Bronchus fibroblast of lung (primary cell): ENCODE measurements around the gene ADAM10. TPM values are rescaled to one million over a fixed set of nuclear protein-coding genes. Genes with fewer than 3 reads are reported as not detected.

Experiments
- total RNA-seq: library from RNA; depleted of rRNA; stranded (reverse); fragments of >200 nt; gene quantifications from 2 replicates; pipeline ENCODE4 v1.2.3, GENCODE V29; 2015

The ADAM10 gene
- total RNA-seq, result 54.9 and 60.0 TPM in 2 replicates

GRCh38 chr15:58749532-58750337 lies at the start of gene ADAM10:
ADAM10 (minus strand) TSS chr15:58749707; CDS start chr15:58749534, 173 bp downstream.

DNA sequence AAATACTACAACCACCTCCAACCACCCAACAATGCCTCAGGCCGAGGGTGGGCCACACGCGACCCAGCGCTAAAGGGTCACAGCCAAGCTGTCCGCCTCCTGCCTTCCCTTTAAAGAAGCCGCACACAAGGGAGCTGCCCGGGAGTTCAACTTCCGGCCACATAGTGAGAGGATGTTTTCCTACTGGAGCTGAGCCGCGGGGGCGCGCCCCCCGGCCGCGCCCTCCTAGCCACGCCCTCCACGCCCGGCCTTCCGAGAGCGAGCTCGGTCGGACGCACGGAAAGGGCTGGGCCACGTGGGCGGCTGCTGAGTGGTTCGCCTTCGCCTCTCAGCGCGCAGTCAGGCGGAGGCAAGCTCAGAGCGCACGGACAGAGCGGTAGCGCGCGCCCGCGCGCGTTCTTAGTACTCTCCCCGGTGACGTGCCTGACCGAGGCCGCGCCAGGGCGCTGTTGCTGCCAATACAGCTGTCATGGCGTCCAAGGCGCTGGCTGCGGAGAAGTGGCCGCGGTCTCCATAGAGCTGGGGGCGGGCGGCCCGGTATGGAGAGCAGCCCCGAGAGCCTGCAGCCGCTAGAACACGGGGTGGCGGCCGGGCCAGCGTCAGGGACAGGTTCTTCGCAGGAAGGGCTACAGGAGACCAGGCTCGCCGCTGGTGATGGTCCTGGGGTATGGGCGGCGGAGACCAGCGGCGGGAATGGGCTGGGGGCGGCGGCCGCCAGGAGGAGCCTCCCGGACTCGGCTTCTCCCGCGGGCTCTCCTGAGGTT lies 21.5 kb upstream of the ADAM10 start, which contains the start of gene MINDY2:
TSS of gene MINDY2 (plus strand) at position 446 of the 764 bp plus-strand sequence. CDS start at position 540, 94 bp downstream.

Other genes with a start within 250 kb of the ADAM10 start
- gene MINDY2, start 21.6 kb upstream of the ADAM10 start, total RNA-seq, result 7.1 and 8.2 TPM in 2 replicates
- 34.9 and 36.7 TPM in 2 replicates for gene SLTM, start 184.0 kb upstream of the ADAM10 start, total RNA-seq
- gene RNF111, start 238.0 kb upstream of the ADAM10 start, total RNA-seq, result 4.5 and 5.2 TPM in 2 replicates